ENCODE measurements around the gene FUT7.

DNA sequence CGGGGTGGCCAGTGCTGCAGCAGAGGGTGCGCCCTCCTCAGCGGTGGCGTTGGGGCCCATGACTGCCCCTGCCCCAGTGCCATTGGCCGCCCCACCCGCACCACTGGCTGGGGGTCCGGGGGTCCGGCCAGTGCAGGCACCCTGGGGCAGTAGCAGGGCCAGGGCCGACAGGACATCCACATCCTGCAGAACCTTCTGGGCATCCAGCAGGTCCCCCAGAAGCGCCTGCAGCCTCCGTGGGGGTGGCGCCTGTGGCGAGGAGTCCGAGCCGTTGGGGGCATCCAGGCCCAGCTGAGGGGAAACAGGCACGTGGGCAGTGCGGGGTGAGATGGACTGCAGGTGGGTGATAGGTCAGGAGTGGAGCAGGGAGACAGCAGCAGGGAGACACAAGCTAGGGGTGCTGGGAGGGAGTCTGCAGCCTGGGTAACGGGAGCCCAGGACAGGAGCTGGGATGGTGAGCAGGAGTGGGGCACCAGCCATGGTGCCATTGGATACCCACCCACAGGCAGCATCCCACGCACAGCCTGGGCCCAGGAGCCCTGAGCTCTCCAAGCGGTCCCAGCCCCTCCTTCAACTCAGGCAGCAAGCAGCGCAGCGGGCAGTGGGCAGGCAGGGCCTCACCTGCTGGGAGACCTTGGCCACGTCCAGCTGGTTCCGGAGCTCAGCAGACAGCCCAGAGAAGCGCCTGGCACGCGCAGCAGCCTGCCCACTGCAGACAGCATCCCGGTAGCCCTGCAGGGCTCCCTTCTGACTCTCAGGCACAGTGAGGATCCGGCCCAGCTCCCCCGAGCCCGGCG, 10.9 kb downstream of the FUT7 start:
- TF ChIP-seq EZH2 (IDR thresholded peaks at IDR 0.05) (no peak), POLR2AphosphoS5 (IDR thresholded peaks at IDR 0.05; ENCODE audit: borderline replicate concordance, low read depth, low read length) (no peak), FOXP2 (optimal IDR thresholded peaks at IDR 0.05; ENCODE audit: control extremely low read depth, extremely low read length, insufficient read depth) (no peak)
